Endothelial cell (in vitro differentiated cells): ENCODE measurements around the gene NEURL2. TPM values are rescaled to one million over a fixed set of nuclear protein-coding genes. Genes with fewer than 3 reads are reported as not detected.

ENCODE experiments used
- DNase-seq: peaks from one replicate; pipeline ENCODE4 v3.0.0; 2021; ENCODE audit warnings: low spot score
- H3K27ac Mint-ChIP-seq: one replicate; pipeline ENCODE4 v1.8.0; 2021; ENCODE audit warnings: mixed read lengths, inconsistent platforms; ENCODE audit not compliant: unreplicated experiment
- H3K27me3 Mint-ChIP-seq: one replicate; pipeline ENCODE4 v1.8.0; 2021; ENCODE audit warnings: mild to moderate bottlenecking, moderate library complexity, mixed read lengths, inconsistent platforms; ENCODE audit not compliant: unreplicated experiment
- H3K36me3 Mint-ChIP-seq: one replicate; pipeline ENCODE4 v1.8.0; 2021; ENCODE audit warnings: mild to moderate bottlenecking, low read depth, mixed read lengths, inconsistent platforms; ENCODE audit not compliant: unreplicated experiment
- H3K4me1 Mint-ChIP-seq: one replicate; pipeline ENCODE4 v1.8.0; 2021; ENCODE audit warnings: mild to moderate bottlenecking, mixed read lengths, inconsistent platforms; ENCODE audit not compliant: unreplicated experiment
- H3K4me3 Mint-ChIP-seq: one replicate; pipeline ENCODE4 v1.8.0; 2021; ENCODE audit warnings: mild to moderate bottlenecking, mixed read lengths, inconsistent platforms; ENCODE audit not compliant: unreplicated experiment
- H3K9me3 Mint-ChIP-seq: one replicate; pipeline ENCODE4 v1.8.0; 2021; ENCODE audit warnings: mixed read lengths, inconsistent platforms; ENCODE audit not compliant: unreplicated experiment
- total RNA-seq: library from RNA; stranded (reverse); fragmentation: NEBNext Ultra II Directional; extraction: Animal tissue kit (Norgen Biotek cat#: 25700); gene quantifications from one replicate; pipeline ENCODE4 v1.2.1, GENCODE V29; 2021; ENCODE audit not compliant: unreplicated experiment
- TF ChIP-seq, protein P1 (sequence below): fragments of 200-600 bp; sonication (generic); IDR thresholded peaks from one replicate; pipeline ENCODE4 v1.5.0; 2021; ENCODE audit warnings: antibody characterized with exemption; ENCODE audit not compliant: unreplicated experiment

The NEURL2 gene
- total RNA-seq, 1 donor from 2014 or later: 3.6 TPM

DNA sequence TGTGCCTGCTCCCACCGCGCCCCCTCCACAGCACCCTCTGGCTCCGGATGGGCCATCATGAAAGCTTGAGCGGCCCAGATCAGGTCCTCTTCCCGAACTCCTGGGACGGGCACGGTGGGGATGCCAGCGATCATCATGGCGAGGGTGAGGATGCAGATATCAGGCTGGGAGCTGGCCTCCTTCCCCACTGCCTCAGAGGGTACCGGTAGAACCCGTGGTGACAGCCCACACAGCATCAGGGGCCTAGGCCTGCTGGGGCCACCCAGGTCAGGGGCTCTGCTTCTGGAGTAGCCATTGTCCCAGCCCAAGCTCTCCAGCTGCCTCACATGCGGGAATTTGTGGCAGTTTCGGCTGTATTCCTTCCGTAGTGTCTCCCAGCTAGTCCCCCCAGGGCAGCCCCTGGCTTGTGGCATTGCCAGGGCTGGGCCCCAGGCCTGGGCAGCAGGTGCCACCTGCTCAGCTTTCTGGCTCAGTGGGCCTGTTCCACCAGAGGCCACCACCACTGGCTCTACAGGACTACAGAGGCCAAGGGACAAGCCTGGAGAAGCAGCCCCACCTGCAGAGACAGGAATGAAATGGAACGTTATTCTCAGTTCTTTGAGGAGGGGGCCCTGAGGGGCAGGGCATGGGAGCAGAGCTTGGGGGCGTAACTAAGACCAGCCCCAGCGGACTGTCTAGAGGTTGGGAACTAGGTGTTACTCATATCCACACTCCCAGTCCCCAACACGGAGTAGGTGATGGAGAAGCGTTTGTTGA is 4.2 kb downstream of the NEURL2 start:
- H3K9me3 Mint-ChIP-seq: no peaks in the 10 kb centered on the region
- H3K27ac Mint-ChIP-seq: no peak overlapping the region
- no peak overlapping the region for H3K4me3 Mint-ChIP-seq
- DNase-seq: no peak
- H3K36me3 Mint-ChIP-seq: peaks cover 13% of the 10 kb centered on the region
- no peaks in the 10 kb centered on the region for H3K4me1 Mint-ChIP-seq
- H3K27me3 Mint-ChIP-seq: peaks cover 8% of the 10 kb centered on the region
- TF ChIP-seq, protein P1, sequence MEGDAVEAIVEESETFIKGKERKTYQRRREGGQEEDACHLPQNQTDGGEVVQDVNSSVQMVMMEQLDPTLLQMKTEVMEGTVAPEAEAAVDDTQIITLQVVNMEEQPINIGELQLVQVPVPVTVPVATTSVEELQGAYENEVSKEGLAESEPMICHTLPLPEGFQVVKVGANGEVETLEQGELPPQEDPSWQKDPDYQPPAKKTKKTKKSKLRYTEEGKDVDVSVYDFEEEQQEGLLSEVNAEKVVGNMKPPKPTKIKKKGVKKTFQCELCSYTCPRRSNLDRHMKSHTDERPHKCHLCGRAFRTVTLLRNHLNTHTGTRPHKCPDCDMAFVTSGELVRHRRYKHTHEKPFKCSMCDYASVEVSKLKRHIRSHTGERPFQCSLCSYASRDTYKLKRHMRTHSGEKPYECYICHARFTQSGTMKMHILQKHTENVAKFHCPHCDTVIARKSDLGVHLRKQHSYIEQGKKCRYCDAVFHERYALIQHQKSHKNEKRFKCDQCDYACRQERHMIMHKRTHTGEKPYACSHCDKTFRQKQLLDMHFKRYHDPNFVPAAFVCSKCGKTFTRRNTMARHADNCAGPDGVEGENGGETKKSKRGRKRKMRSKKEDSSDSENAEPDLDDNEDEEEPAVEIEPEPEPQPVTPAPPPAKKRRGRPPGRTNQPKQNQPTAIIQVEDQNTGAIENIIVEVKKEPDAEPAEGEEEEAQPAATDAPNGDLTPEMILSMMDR: no peak

DNA sequence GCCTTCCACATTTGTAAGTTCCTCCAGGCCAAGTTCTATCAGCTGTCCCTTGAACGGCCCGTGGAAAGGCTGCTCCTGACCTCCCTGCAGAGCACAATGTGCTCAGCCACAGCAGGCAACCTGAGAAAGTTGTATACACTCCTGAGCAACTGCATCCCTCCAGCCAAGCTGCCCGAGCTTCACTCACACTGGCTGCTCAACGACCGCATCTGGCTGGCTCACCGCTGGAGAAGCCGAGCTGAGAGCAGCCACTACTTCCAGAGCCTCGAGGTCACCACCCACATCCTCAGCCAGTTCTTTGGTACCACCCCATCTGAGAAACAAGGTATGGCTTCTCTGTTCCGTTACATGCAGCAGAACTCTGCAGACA is 7.9 kb downstream of the NEURL2 start:
- Mint-ChIP-seq H3K4me1 (peaks cover 7% of the 10 kb centered on the region), H3K36me3 (peaks cover 13% of the 10 kb centered on the region), H3K27me3 (peaks cover 4% of the 10 kb centered on the region), H3K9me3 (no peaks in the 10 kb centered on the region), H3K27ac (no peak overlapping the region), H3K4me3 (peak overlapping the region; percentile 47)
- TF ChIP-seq, protein P1: no peak
- no peak for DNase-seq

DNA sequence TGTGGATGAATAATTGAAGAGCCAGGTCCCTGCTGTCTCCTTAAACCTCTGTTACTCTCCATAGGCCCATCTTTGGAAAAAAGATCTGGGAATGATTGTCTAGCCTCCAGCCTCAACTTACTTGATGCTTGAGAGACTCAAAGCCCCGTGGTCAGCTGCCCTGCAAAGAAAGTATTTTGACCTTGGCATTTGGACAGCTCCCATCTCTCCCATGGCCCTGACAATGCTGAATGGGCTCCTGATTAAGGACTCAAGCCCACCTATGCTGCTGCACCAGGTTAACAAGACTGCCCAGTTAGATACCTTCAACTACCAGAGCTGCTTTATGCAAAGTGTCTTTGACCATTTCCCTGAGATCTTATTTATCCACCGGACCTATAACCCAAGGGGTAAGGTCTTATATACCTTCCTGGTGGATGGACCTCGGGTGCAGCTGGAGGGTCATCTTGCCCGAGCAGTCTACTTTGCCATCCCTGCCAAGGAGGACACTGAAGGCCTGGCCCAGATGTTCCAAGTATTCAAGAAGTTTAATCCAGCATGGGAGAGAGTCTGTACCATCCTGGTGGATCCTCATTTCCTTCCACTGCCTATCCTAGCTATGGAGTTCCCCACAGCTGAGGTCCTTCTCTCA is 8.4 kb downstream of the NEURL2 start:
- Mint-ChIP-seq H3K4me3 (peak overlapping the region; percentile 47), H3K27me3 (peaks cover 4% of the 10 kb centered on the region), H3K27ac (no peak overlapping the region), H3K4me1 (peaks cover 7% of the 10 kb centered on the region), H3K9me3 (no peaks in the 10 kb centered on the region), H3K36me3 (peaks cover 13% of the 10 kb centered on the region)
- TF ChIP-seq, protein P1: no peak
- no peak for DNase-seq

DNA sequence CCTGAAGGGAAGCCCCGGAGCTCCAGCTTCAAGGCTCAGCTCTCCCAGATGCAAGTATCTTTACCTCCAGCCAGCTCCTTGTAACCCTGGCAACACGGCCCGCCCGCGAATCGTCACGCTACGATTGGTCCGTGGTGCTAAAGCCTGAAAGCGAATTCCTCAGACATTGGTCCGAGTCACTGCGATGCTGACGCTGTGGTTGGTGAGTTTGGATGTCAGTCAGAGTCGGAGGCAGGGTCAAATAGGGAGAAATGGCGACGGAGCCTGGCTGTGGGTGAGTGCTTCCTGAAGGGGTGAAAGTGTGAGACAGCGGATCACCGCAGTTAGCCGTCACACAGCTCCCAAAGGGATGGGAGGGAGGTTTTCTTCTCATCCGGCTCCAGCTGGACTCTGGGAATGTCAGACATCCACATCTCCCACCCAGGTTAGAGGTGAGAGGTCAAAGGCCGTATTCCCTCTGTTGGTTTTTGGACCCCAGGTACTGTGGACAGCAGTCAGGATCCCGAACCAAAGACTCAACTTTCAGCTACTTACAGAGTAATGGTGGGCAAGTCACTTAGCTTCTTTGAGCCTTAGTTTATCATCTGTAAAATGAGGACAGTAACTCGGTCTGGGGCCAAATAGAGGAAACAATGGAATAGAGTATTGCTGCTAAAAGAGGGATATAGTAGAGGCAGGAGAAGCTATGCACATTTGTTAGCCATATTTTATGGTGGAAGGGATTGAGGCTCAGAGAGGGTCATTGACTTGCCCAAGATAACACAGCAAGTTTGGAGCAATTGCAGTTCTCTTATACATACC is 9.8 kb downstream of the NEURL2 start, which contains the start of gene ZSWIM1:
Gene ZSWIM1, plus strand, starts transcription at position 240 of the 801 bp plus-strand sequence. CDS start 1,366 bp downstream, outside the sequence.
- no peaks in the 10 kb centered on the region for H3K9me3 Mint-ChIP-seq
- peak within 1 kb of the TSS; percentile 98 for H3K4me3 Mint-ChIP-seq
- DNase-seq: peak; percentile 99
- peaks cover 17% of the 10 kb centered on the region for H3K36me3 Mint-ChIP-seq
- H3K4me1 Mint-ChIP-seq: peaks cover 7% of the 10 kb centered on the region
- H3K27me3 Mint-ChIP-seq: peaks cover 4% of the 10 kb centered on the region
- TF ChIP-seq, protein P1: no peak
- H3K27ac Mint-ChIP-seq: peak within 1 kb of the TSS; percentile 36
